ENCODE measurements around the gene PPM1A.

Gene PPM1A

GRCh38 chr14:60215520-60216420, 33.3 kb upstream of the PPM1A start:
- H3K36me3 ChIP-seq (ENCODE audit: control insufficient read depth, insufficient read depth, low read length), result no peaks in the 10 kb centered on the region
- no peaks in the 10 kb centered on the region for H3K79me2 ChIP-seq
- H3K9ac ChIP-seq, result no peak overlapping the region
- H3K4me3 ChIP-seq (ENCODE audit: low read depth, low read length), result no peak overlapping the region
- H2AFZ ChIP-seq, result no peak overlapping the region
- no peak overlapping the region for H3K27ac ChIP-seq
- TF ChIP-seq CTCF (IDR thresholded peaks at IDR 0.05), result no peak
- H3K4me2 ChIP-seq (ENCODE audit: low read length), result no peak overlapping the region
- H3K9me3 ChIP-seq (ENCODE audit: control insufficient read depth, low read length), result no peaks in the 10 kb centered on the region
- no peaks in the 10 kb centered on the region for H3K27me3 ChIP-seq (ENCODE audit: control insufficient read depth, insufficient read depth, low read length)
- no peaks in the 10 kb centered on the region for H3K4me1 ChIP-seq

- no peak overlapping the region for H3K9ac ChIP-seq
- TF ChIP-seq CTCF (IDR thresholded peaks at IDR 0.05), result no peak
- H3K4me1 ChIP-seq, result peaks cover 4% of the 10 kb centered on the region
- no peaks in the 10 kb centered on the region for H3K9me3 ChIP-seq (ENCODE audit: control insufficient read depth, low read length)
- H3K27me3 ChIP-seq (ENCODE audit: control insufficient read depth, insufficient read depth, low read length), result no peaks in the 10 kb centered on the region
- H2AFZ ChIP-seq, result no peak overlapping the region
- no peak overlapping the region for H3K4me2 ChIP-seq (ENCODE audit: low read length)
- H3K36me3 ChIP-seq (ENCODE audit: control insufficient read depth, insufficient read depth, low read length), result no peaks in the 10 kb centered on the region
- H3K79me2 ChIP-seq, result no peaks in the 10 kb centered on the region
- no peak overlapping the region for H3K4me3 ChIP-seq (ENCODE audit: low read depth, low read length)
- H3K27ac ChIP-seq, result no peak overlapping the region
Measured at GRCh38 chr14:60217713-60218112, 31.3 kb upstream of the PPM1A start.

- no peak overlapping the region for H3K9ac ChIP-seq
- H3K36me3 ChIP-seq (ENCODE audit: control insufficient read depth, insufficient read depth, low read length), result no peaks in the 10 kb centered on the region
- no peak overlapping the region for H2AFZ ChIP-seq
- TF ChIP-seq CTCF (IDR thresholded peaks at IDR 0.05), result no peak
- H3K4me3 ChIP-seq (ENCODE audit: low read depth, low read length), result no peak overlapping the region
- H3K4me2 ChIP-seq (ENCODE audit: low read length), result no peak overlapping the region
- no peaks in the 10 kb centered on the region for H3K27me3 ChIP-seq (ENCODE audit: control insufficient read depth, insufficient read depth, low read length)
- no peaks in the 10 kb centered on the region for H3K79me2 ChIP-seq
- H3K27ac ChIP-seq, result no peak overlapping the region
- no peaks in the 10 kb centered on the region for H3K9me3 ChIP-seq (ENCODE audit: control insufficient read depth, low read length)
- peaks cover 6% of the 10 kb centered on the region for H3K4me1 ChIP-seq
Measured at GRCh38 chr14:60220084-60220483, 28.9 kb upstream of the PPM1A start.

GRCh38 chr14:60220917-60221316, 28.1 kb upstream of the PPM1A start:
- H3K9me3 ChIP-seq (ENCODE audit: control insufficient read depth, low read length), result no peaks in the 10 kb centered on the region
- no peaks in the 10 kb centered on the region for H3K79me2 ChIP-seq
- TF ChIP-seq CTCF (IDR thresholded peaks at IDR 0.05), result no peak
- no peak overlapping the region for H3K27ac ChIP-seq
- H3K4me3 ChIP-seq (ENCODE audit: low read depth, low read length), result no peak overlapping the region
- H3K36me3 ChIP-seq (ENCODE audit: control insufficient read depth, insufficient read depth, low read length), result no peaks in the 10 kb centered on the region
- H2AFZ ChIP-seq, result no peak overlapping the region
- peaks cover 6% of the 10 kb centered on the region for H3K4me1 ChIP-seq
- no peaks in the 10 kb centered on the region for H3K27me3 ChIP-seq (ENCODE audit: control insufficient read depth, insufficient read depth, low read length)
- no peak overlapping the region for H3K4me2 ChIP-seq (ENCODE audit: low read length)
- no peak overlapping the region for H3K9ac ChIP-seq

GRCh38 chr14:60221457-60221856, 27.6 kb upstream of the PPM1A start:
- Histone ChIP-seq H3K4me2 (ENCODE audit: low read length) (no peak overlapping the region), H3K27ac (no peak overlapping the region), H3K9me3 (ENCODE audit: control insufficient read depth, low read length) (no peaks in the 10 kb centered on the region), H3K27me3 (ENCODE audit: control insufficient read depth, insufficient read depth, low read length) (no peaks in the 10 kb centered on the region), H3K36me3 (ENCODE audit: control insufficient read depth, insufficient read depth, low read length) (no peaks in the 10 kb centered on the region), H3K4me1 (peaks cover 6% of the 10 kb centered on the region), H3K9ac (no peak overlapping the region), H3K79me2 (no peaks in the 10 kb centered on the region), H2AFZ (no peak overlapping the region), H3K4me3 (ENCODE audit: low read depth, low read length) (no peak overlapping the region)
- TF ChIP-seq CTCF (IDR thresholded peaks at IDR 0.05), result no peak
